Activated T-cell treated with anti-CD3 and anti-CD28 coated beads, Interleukin-2, amount 50 U/mL, for 48 hours (primary cell): Measurements from ENCODE around the gene TMEM190.

Source experiments
- DNase-seq, 2 experiments: peaks; one replicate each; pipeline ENCODE4 v3.0.0-alpha.2; 2020

Gene TMEM190

GRCh38 chr19:55372316-55373081, 4.1 kb upstream of the TMEM190 start:
- DNase-seq = peak in 1 of 2 experiments; percentile 54

- DNase-seq = no peak
These were observed 3.2 kb upstream of the TMEM190 start for GRCh38 chr19:55373306-55373992.

GRCh38 chr19:55373993-55374757, 2.5 kb upstream of the TMEM190 start:
- DNase-seq = no peak

GRCh38 chr19:55377356-55378131, 918 bp downstream of the TMEM190 start:
- DNase-seq = no peak

GRCh38 chr19:55379174-55379573, 2.5 kb downstream of the TMEM190 start:
- no peak for DNase-seq

- no peak for DNase-seq
These were observed 5.4 kb downstream of the TMEM190 start for GRCh38 chr19:55382013-55382412.

GRCh38 chr19:55382522-55383054, 6.0 kb downstream of the TMEM190 start:
- DNase-seq = no peak

- peak; percentile 63 for DNase-seq
These were observed 6.9 kb downstream of the TMEM190 start for GRCh38 chr19:55383279-55384130.

- DNase-seq = peak; percentile 68 to 75
These were observed 7.7 kb downstream of the TMEM190 start, which contains the start of gene TMEM238 for GRCh38 chr19:55384131-55384919. Gene TMEM238, minus strand, starts transcription at chr19:55384292. Its CDS starts 33 bp downstream, at chr19:55384259.

GRCh38 chr19:55384920-55385723, 8.5 kb downstream of the TMEM190 start:
- DNase-seq = peak; percentile 97 to 98

- DNase-seq = peak; percentile 99 to 100
These were observed 9.3 kb downstream of the TMEM190 start, which contains the start of gene RPL28 for GRCh38 chr19:55385724-55386492. Gene RPL28, plus strand, starts transcription at chr19:55385932. Its CDS starts 426 bp downstream, at chr19:55386358.

GRCh38 chr19:55386493-55386971, 9.9 kb downstream of the TMEM190 start:
- DNase-seq = peak in 1 of 2 experiments; percentile 60

- no peak for DNase-seq
These were observed 11.3 kb downstream of the TMEM190 start for GRCh38 chr19:55387736-55388497.

- DNase-seq = peak in 1 of 2 experiments; percentile 48
These were observed 13.0 kb downstream of the TMEM190 start for GRCh38 chr19:55389386-55390317.

GRCh38 chr19:55390461-55390880, 13.8 kb downstream of the TMEM190 start:
- peak in 1 of 2 experiments; percentile 57 for DNase-seq

GRCh38 chr19:55391191-55391670, 14.6 kb downstream of the TMEM190 start:
- DNase-seq = peak in 1 of 2 experiments; percentile 56
